SU-DHL-6 (cell line): Measurements from ENCODE around the gene PKD1.

ENCODE experiments used
- H2AFZ ChIP-seq: fragments of 200-600 bp; sonication (generic); 2 replicates; pipeline ENCODE4 v1.6.1; 2014; ENCODE audit warnings: low read depth, mild to moderate bottlenecking, moderate library complexity, mixed read lengths, antibody characterized with exemption, low read length; ENCODE audit not compliant: severe bottlenecking
- H3F3A ChIP-seq: fragments of 200-600 bp; shearing (Covaris generic); 2 replicates; pipeline ENCODE4 v1.6.0; 2016; ENCODE audit warnings: antibody characterized with exemption, mild to moderate bottlenecking; ENCODE audit not compliant: insufficient read depth
- H3K27ac ChIP-seq: fragments of 200-600 bp; sonication (generic); 2 replicates; pipeline ENCODE4 v1.5.1; 2016; ENCODE audit warnings: low read depth, mild to moderate bottlenecking, low read length, moderate library complexity, mixed read lengths
- H3K27me3 ChIP-seq: fragments of 200-600 bp; sonication (generic), shearing (Covaris generic); 2 replicates; pipeline ENCODE4 v1.6.0; 2014; ENCODE audit warnings: mild to moderate bottlenecking, low read length
- H3K36me3 ChIP-seq: fragments of 200-600 bp; sonication (generic); 2 replicates; pipeline ENCODE4 v1.6.1; 2014; ENCODE audit warnings: mild to moderate bottlenecking, low read length, mixed read lengths
- H3K4me2 ChIP-seq: fragments of 300-600, 200-600 bp; shearing (Covaris generic), sonication (generic); 2 replicates; pipeline ENCODE4 v1.6.0; 2014; ENCODE audit warnings: low read length, low read depth, mild to moderate bottlenecking; ENCODE audit not compliant: poor library complexity, severe bottlenecking
- H3K4me3 ChIP-seq: fragments of 200-600 bp; sonication (generic); 2 replicates; pipeline ENCODE4 v1.5.1; 2014; ENCODE audit warnings: antibody characterized with exemption, low read length, mild to moderate bottlenecking, mixed read lengths; ENCODE audit not compliant: insufficient read depth, poor library complexity, severe bottlenecking
- H3K79me2 ChIP-seq: fragments of 200-600 bp; sonication (generic); 2 replicates; pipeline ENCODE4 v1.6.1; 2014; ENCODE audit warnings: mild to moderate bottlenecking, low read length, moderate library complexity; ENCODE audit not compliant: insufficient read depth
- H3K9ac ChIP-seq: fragments of 200-600 bp; sonication (generic); 2 replicates; pipeline ENCODE4 v1.7.0; 2014; ENCODE audit warnings: mild to moderate bottlenecking, low read length
- H3K9me2 ChIP-seq: fragments of 200-600 bp; sonication (generic); replicated peaks from 2 replicates; pipeline ENCODE4 v1.6.1; 2014; ENCODE audit warnings: low read length; ENCODE audit not compliant: insufficient read depth
- H3K9me3 ChIP-seq: fragments of 200-600 bp; sonication (generic); 2 replicates; pipeline ENCODE4 v1.6.1; 2014; ENCODE audit warnings: low read length, mixed read lengths; ENCODE audit not compliant: insufficient read depth
- H4K20me1 ChIP-seq: fragments of 200-600 bp; sonication (generic); 2 replicates; pipeline ENCODE4 v1.6.1; 2014; ENCODE audit warnings: low read depth, mild to moderate bottlenecking, antibody characterized with exemption, low read length, moderate library complexity, mixed read lengths
- CTCF ChIP-seq: fragments of 200-600 bp; sonication (generic); IDR thresholded peaks from one replicate; pipeline ENCODE4 v1.5.1; 2017; ENCODE audit warnings: antibody characterized with exemption, mild to moderate bottlenecking, low read length, moderate library complexity; ENCODE audit not compliant: insufficient read depth, poor library complexity, severe bottlenecking
- EZH2phosphoT487 ChIP-seq: fragments of 200-600 bp; sonication (generic), shearing (Covaris generic); conservative IDR thresholded peaks from 2 replicates; pipeline ENCODE4 v1.6.1; 2018; ENCODE audit warnings: mild to moderate bottlenecking, antibody characterized with exemption, low read length, moderate library complexity, mixed read lengths

The PKD1 gene

GRCh38 chr16:2089706-2090480, 45.8 kb downstream of the PKD1 start:
- Histone ChIP-seq H3K27ac (no peak overlapping the region), H3K9me3 (no peaks in the 10 kb centered on the region), H3K79me2 (no peaks in the 10 kb centered on the region), H3F3A (no peaks in the 10 kb centered on the region), H2AFZ (no peak overlapping the region), H3K27me3 (no peaks in the 10 kb centered on the region), H3K4me2 (no peak overlapping the region), H3K36me3 (no peaks in the 10 kb centered on the region), H4K20me1 (no peaks in the 10 kb centered on the region), H3K4me3 (no peak overlapping the region), H3K9me2 (no peaks in the 10 kb centered on the region), H3K9ac (no peak overlapping the region)
- TF ChIP-seq CTCF, result no peak
- TF ChIP-seq EZH2phosphoT487, result no peak

GRCh38 chr16:2088759-2089358, 46.8 kb downstream of the PKD1 start:
- no peak overlapping the region for H3K27ac ChIP-seq
- no peaks in the 10 kb centered on the region for H3K9me3 ChIP-seq
- TF ChIP-seq CTCF (no peak), EZH2phosphoT487 (no peak)
- H4K20me1 ChIP-seq, result no peaks in the 10 kb centered on the region
- H3K27me3 ChIP-seq, result no peaks in the 10 kb centered on the region
- no peaks in the 10 kb centered on the region for H3K36me3 ChIP-seq
- H3K4me3 ChIP-seq, result no peak overlapping the region
- no peaks in the 10 kb centered on the region for H3F3A ChIP-seq
- H3K9me2 ChIP-seq, result no peaks in the 10 kb centered on the region
- no peaks in the 10 kb centered on the region for H3K79me2 ChIP-seq
- no peak overlapping the region for H3K9ac ChIP-seq
- H3K4me2 ChIP-seq, result no peak overlapping the region
- no peak overlapping the region for H2AFZ ChIP-seq

- Histone ChIP-seq H3K36me3 (no peaks in the 10 kb centered on the region), H3K79me2 (no peaks in the 10 kb centered on the region), H3F3A (no peaks in the 10 kb centered on the region), H3K4me3 (no peak overlapping the region), H3K9ac (no peak overlapping the region), H4K20me1 (no peaks in the 10 kb centered on the region), H2AFZ (no peak overlapping the region), H3K9me2 (no peaks in the 10 kb centered on the region), H3K27ac (no peak overlapping the region), H3K4me2 (no peak overlapping the region), H3K27me3 (no peaks in the 10 kb centered on the region), H3K9me3 (no peaks in the 10 kb centered on the region)
- TF ChIP-seq CTCF (no peak), EZH2phosphoT487 (no peak)
These were observed 47.7 kb downstream of the PKD1 start for GRCh38 chr16:2087748-2088631.
